Keratinocyte (primary cell): Measurements from ENCODE around the gene OPN4. TPM values are rescaled to one million over a fixed set of nuclear protein-coding genes. Genes with fewer than 3 reads are reported as not detected.

Experiments
- DNase-seq: peaks from one replicate; pipeline ENCODE4 v3.0.0-alpha.2; 2011; ENCODE audit warnings: low read depth, missing footprints, low spot score
- FAIRE-seq: peaks from 2 replicates; lab custom pipeline; 2011; peaks lifted over from hg19 to GRCh38; lab: Jason Lieb, UNC
- H2AFZ ChIP-seq: 2 replicates; pipeline ENCODE4 v1.6.0; 2012; ENCODE audit warnings: low read length, control low read depth, inconsistent platforms; ENCODE audit not compliant: control insufficient read depth
- H3K27ac ChIP-seq: 2 replicates; pipeline ENCODE4 v1.5.1; 2011; ENCODE audit warnings: low read length; ENCODE audit not compliant: control insufficient read depth, insufficient read depth
- H3K27me3 ChIP-seq: 3 replicates; pipeline ENCODE4 v1.6.0; 2011; ENCODE audit warnings: low read length; ENCODE audit not compliant: control insufficient read depth, insufficient read depth; ENCODE audit errors: extremely low read depth
- H3K36me3 ChIP-seq, 2 experiments: 2 replicates in 1 of 2; 3 replicates in 1 of 2; pipeline ENCODE4 v1.5.1; 2011; ENCODE audit warnings: low read length in 2 of 2, mild to moderate bottlenecking in 1 of 2; ENCODE audit not compliant: control insufficient read depth in 2 of 2, insufficient read depth in 2 of 2; ENCODE audit errors: extremely low read depth in 1 of 2
- H3K4me1 ChIP-seq: 3 replicates; pipeline ENCODE4 v1.5.1; 2011; ENCODE audit warnings: low read length; ENCODE audit not compliant: control insufficient read depth, insufficient read depth; ENCODE audit errors: extremely low read depth
- H3K4me2 ChIP-seq: 3 replicates; pipeline ENCODE4 v1.6.0; 2011; ENCODE audit warnings: low read depth, low read length; ENCODE audit not compliant: control insufficient read depth, insufficient read depth; ENCODE audit errors: extremely low read depth
- H3K4me3 ChIP-seq, 3 experiments: fragments of 200-600 bp in 1 of 3; sonication (generic) in 1 of 3; 2 replicates in 2 of 3; 3 replicates in 1 of 3; pipeline ENCODE4 v1.5.1; 2011 to 2016; ENCODE audit warnings: low read length in 3 of 3, mild to moderate bottlenecking in 3 of 3, control low read depth in 2 of 3, inconsistent platforms in 1 of 3, low read depth in 1 of 3, mixed read lengths in 1 of 3, mixed run types in 1 of 3, moderate library complexity in 1 of 3; ENCODE audit not compliant: control insufficient read depth in 2 of 3, insufficient read depth in 2 of 3; ENCODE audit errors: extremely low read depth in 1 of 3
- H3K79me2 ChIP-seq: 2 replicates; pipeline ENCODE4 v1.6.0; 2012; ENCODE audit warnings: low read length; ENCODE audit not compliant: control insufficient read depth, insufficient read depth
- H3K9ac ChIP-seq: 3 replicates; pipeline ENCODE4 v1.6.0; 2011; ENCODE audit warnings: low read length; ENCODE audit not compliant: control insufficient read depth, insufficient read depth; ENCODE audit errors: extremely low read depth
- H3K9me1 ChIP-seq: 3 replicates; pipeline ENCODE4 v1.6.0; 2011; ENCODE audit warnings: low read length; ENCODE audit not compliant: control insufficient read depth, insufficient read depth; ENCODE audit errors: extremely low read depth
- H3K9me3 ChIP-seq: 2 replicates; pipeline ENCODE4 v1.5.1; 2012; ENCODE audit warnings: low read depth, low read length; ENCODE audit not compliant: control insufficient read depth
- H4K20me1 ChIP-seq: 3 replicates; pipeline ENCODE4 v1.6.0; 2011; ENCODE audit warnings: low read length; ENCODE audit not compliant: control insufficient read depth, insufficient read depth; ENCODE audit errors: extremely low read depth
- CTCF ChIP-seq, 3 experiments: IDR thresholded peaks in 1 of 3; conservative IDR thresholded peaks in 1 of 3; optimal IDR thresholded peaks in 1 of 3; 2 replicates in 2 of 3; 3 replicates in 1 of 3; pipeline versions ENCODE3 to v1.5.1; 2011; ENCODE audit warnings: low read length in 3 of 3, mild to moderate bottlenecking in 3 of 3, moderate library complexity in 2 of 3, control low read depth in 1 of 3, inconsistent platforms in 1 of 3; ENCODE audit not compliant: insufficient read depth in 2 of 3; ENCODE audit errors: extremely low read depth in 1 of 3
- EZH2 ChIP-seq: IDR thresholded peaks from one replicate; pipeline ENCODE4 v1.6.1; 2012; ENCODE audit warnings: inconsistent platforms, mild to moderate bottlenecking, low read length, moderate library complexity
- dilution Hi-C: fragments of 300-500 bp; cut with MboI; formaldehyde crosslinking; loops from one replicate; pipeline ENCODE4 v1.7.0; 2020; ENCODE audit warnings: low sequenced_read_pairs; ENCODE audit not compliant: extremely low pct_ligation_motif_present
- polyA plus RNA-seq, 5 experiments: library from polyadenylated mRNA; depleted of rRNA in 3 of 5; stranded (reverse) in 3 of 5; stranded (forward) in 1 of 5; unstranded in 1 of 5; fragments of >200 nt; gene quantifications; 1 replicate in 1 of 5; 2 replicates in 3 of 5; 3 replicates in 1 of 5; pipeline versions ENCODE4 v1.2.1 to v1.2.3, GENCODE V29; 2011 to 2012; ENCODE audit warnings: missing spikeins in 2 of 5, low read depth in 1 of 5, low replicate concordance in 1 of 5

The OPN4 gene
- polyA plus RNA-seq, 1 donor (not counting 4 experiments of a cell fraction or from before 2014, with no cell fraction given): not detected

- Histone ChIP-seq H3K36me3 (no peaks in the 10 kb centered on the region), H3K4me1 (no peaks in the 10 kb centered on the region), H3K27ac (no peak overlapping the region), H3K4me3 (no peak overlapping the region), H4K20me1 (no peaks in the 10 kb centered on the region), H3K79me2 (no peaks in the 10 kb centered on the region), H3K9ac (no peak overlapping the region), H3K4me2 (no peak overlapping the region), H3K9me3 (no peaks in the 10 kb centered on the region), H2AFZ (no peak overlapping the region), H3K9me1 (no peaks in the 10 kb centered on the region), H3K27me3 (peaks cover 20% of the 10 kb centered on the region)
- no peak for TF ChIP-seq CTCF (optimal IDR thresholded peaks at IDR 0.05 in 1 of 3, IDR thresholded peaks at IDR 0.05 in 1 of 3, conservative IDR thresholded peaks at IDR 0.05 in 1 of 3; ENCODE audit: extremely low read depth in 1 of 3, insufficient read depth in 2 of 3, low read length in 3 of 3)
- TF ChIP-seq EZH2: no peak
- FAIRE-seq (no peak), DNase-seq (no peak)
- dilution Hi-C loops: no loop called here
Observed at GRCh38 chr10:86690231-86690630, 35.9 kb downstream of the OPN4 start.

- no peak for FAIRE-seq
- Histone ChIP-seq H2AFZ (no peak overlapping the region), H3K79me2 (no peaks in the 10 kb centered on the region), H3K9me1 (no peaks in the 10 kb centered on the region), H3K27me3 (peaks cover 19% of the 10 kb centered on the region), H3K9me3 (no peaks in the 10 kb centered on the region), H3K4me1 (no peaks in the 10 kb centered on the region), H3K36me3 (no peaks in the 10 kb centered on the region), H3K27ac (no peak overlapping the region), H4K20me1 (no peaks in the 10 kb centered on the region), H3K4me2 (no peak overlapping the region), H3K4me3 (no peak overlapping the region), H3K9ac (no peak overlapping the region)
- dilution Hi-C loops: no loop called here
- no peak for TF ChIP-seq EZH2
- TF ChIP-seq CTCF (optimal IDR thresholded peaks at IDR 0.05 in 1 of 3, IDR thresholded peaks at IDR 0.05 in 1 of 3, conservative IDR thresholded peaks at IDR 0.05 in 1 of 3; ENCODE audit: extremely low read depth in 1 of 3, insufficient read depth in 2 of 3, low read length in 3 of 3): no peak
- no peak for DNase-seq
Observed at GRCh38 chr10:86690657-86691084, 36.3 kb downstream of the OPN4 start.
